GM19467 (cell line): ENCODE data around the gene ZNF436.
A peak's percentile ranks its signal among the peaks of the same experiment; 100 is the strongest.

Experiments
- ATAC-seq: cut with Tn5 transposase; IDR thresholded peaks from one replicate; pipeline ENCODE4 v1.9.1; 2021; ENCODE audit warnings: mild to moderate bottlenecking, moderate library complexity; ENCODE audit not compliant: unreplicated experiment

The ZNF436 gene

GRCh38 chr1:23367791-23368561 lies 1.7 kb downstream of the ZNF436 start:
- ATAC-seq, result peak; percentile 92

DNA sequence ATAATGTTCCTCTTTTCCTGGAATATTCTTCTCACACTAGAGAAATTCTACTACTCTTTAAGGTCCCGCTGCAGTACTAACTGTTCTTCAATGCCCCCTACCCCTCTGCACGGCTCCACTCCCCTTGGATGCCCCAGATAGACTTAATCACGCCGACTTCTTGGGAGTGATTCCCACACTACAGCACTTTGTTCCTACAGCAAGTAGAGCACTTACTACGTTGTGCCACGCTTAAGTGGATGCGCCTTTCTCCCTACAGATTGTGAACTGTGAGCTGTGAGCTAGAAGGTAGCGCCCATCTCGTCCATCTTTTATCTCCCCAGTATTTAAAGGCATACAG lies 2.2 kb downstream of the ZNF436 start:
- no peak for ATAC-seq

DNA sequence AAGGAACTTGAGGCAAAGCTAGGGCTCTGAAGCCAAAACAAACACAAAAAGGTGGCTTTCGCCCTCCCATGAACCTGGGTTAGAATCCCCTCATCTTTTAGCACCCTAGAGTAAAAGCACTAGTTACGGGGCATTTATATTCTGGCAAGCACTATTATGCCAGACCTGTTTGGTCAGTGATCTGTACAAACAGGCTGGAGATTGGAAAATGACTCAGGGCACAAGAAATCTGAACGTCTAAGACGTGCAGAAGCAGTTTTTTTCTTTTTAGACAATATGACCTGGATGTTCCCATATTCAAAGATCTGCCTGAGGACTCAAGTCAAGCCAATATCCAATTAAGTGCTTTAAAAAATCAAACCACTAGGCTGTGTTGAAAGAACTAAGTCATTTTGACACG lies 3.0 kb downstream of the ZNF436 start:
- ATAC-seq, result no peak

DNA sequence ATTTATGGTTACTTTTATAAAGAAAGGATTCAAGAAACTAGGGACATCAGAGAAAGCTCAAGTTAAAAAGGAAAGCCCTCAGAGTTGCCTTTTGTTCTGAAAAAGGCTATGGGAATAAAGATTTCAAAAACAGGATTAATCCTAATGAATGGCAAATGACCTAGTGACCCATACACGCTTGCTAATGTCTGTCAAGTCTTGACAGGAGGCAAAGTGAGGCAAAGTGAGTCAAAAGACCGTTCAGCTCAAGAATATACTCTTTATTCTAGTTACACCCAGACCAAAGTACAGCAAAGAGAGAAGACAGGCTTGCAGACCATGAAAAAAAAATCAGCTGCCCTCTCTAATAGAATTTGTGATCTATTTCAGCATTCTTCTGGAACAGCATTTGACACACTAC lies 3.5 kb downstream of the ZNF436 start:
- no peak for ATAC-seq

- ATAC-seq, result no peak
Observed at GRCh38 chr1:23362218-23362713, 7.4 kb downstream of the ZNF436 start.

DNA sequence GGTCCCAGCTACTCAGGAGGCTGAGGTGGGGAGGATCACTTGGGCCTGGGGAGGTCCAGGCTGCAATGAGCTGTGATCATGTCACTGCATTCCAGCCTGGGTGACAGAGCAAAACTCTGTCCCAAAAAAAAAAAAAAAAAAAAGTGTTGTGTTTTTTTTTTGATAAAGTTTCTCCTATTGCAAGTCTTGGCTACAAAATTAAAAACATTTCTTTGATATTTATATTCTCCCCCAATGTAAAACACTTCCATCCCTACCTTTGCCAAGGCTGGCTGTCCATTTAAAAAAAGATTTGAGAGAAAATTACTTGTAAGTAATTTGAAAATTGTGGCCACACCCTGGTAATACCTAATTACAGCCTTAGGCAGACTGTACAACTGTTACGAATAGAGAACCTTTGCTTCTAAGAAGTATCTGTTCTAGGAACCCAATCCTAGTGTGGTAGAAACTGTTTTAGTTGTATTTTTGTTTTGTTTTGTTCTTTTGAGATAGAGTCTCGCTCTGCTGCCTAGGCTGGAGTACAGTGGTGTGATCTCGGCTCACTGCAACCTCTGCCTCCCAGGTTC lies 11.2 kb downstream of the ZNF436 start:
- ATAC-seq, result no peak

- ATAC-seq, result no peak
Observed at GRCh38 chr1:23357138-23357908, 12.3 kb downstream of the ZNF436 start.

DNA sequence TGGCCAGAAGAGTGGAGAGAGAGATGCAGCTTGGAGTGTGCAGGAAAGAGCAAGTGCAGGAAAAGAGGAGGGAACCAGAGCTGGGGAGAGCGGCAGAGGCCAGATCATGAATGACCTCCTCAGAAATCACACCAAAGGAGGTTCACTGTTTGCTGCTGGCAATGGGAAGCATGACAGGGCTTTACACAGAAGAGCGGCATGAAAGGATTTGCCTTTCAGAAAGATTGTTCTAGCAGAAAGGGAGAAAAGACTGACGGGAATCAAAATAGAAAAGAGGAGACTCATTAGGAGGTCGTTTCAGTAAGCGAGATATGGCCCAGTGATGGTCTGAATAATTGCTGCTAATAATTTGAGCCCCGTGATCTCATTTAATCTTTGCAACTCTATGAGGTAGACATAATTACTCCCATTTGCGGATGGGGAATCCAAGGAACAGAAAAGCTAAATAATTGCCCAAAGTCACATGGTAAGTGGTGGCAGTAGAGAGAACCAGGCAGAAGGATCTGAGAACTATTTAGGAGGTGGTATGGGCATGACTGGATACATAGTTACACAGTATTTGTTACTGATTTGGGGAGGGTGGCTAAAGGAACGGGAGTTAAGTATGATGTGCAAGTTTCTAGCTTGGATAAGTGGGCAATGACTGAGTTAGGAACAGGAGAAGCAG lies 13.0 kb downstream of the ZNF436 start:
- no peak for ATAC-seq

GRCh38 chr1:23354245-23354644 lies 15.4 kb downstream of the ZNF436 start:
- no peak for ATAC-seq

- no peak for ATAC-seq
Observed at GRCh38 chr1:23352096-23352695, 17.4 kb downstream of the ZNF436 start.

DNA sequence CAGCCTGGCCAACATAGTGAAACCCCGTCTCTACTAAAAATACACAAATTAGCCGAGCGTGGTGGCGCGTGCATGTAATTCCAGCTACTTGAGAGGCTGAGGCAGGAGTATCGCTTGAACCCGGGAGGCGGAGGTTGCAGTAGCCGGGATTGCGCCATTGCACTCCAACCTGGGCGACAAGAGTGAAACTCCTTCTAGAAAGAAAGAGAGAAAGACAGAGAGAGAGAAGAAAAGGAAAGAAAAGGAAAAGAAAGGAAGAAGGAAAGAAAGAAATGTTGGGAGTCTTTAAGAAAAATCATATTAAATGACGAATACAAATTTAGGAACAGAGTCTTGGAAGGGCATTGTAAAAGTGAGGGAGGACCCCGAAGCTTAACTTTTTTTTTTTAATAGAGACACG lies 23.7 kb downstream of the ZNF436 start:
- no peak for ATAC-seq

GRCh38 chr1:23344987-23345472 lies 24.6 kb downstream of the ZNF436 start:
- ATAC-seq, result no peak

- peak; percentile 91 for ATAC-seq
Observed at GRCh38 chr1:23344111-23344986, 25.3 kb downstream of the ZNF436 start, which contains the start of gene HNRNPR. Gene HNRNPR (minus strand): TSS chr1:23344284. CDS start chr1:23341008, 3,276 bp downstream.

- peak; percentile 14 for ATAC-seq
Observed at GRCh38 chr1:23343221-23344110, 26.2 kb downstream of the ZNF436 start.

GRCh38 chr1:23341931-23342692 lies 27.5 kb downstream of the ZNF436 start:
- no peak for ATAC-seq

DNA sequence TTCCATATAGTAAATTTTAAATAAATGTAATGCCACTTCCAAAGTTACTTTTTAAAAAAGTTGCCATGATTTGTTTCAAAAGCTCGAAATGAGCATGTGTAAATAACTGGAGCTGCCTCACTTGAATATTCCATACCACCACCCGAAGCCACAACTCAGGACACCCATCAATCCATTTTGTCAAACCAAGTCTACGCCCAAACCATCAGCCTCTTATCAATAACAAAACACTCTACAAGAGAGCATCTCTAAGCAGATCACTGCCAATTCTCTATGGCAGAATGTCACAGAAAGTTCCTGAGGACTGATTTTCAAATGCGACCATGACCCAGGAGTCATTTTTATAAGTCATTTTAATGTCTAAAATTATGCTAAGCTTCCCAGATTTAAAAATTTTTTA lies 30.0 kb downstream of the ZNF436 start:
- no peak for ATAC-seq

GRCh38 chr1:23337869-23338268 lies 31.8 kb downstream of the ZNF436 start:
- ATAC-seq, result no peak

- ATAC-seq, result no peak
Observed at GRCh38 chr1:23331713-23332112, 37.9 kb downstream of the ZNF436 start.
